NT2/D1 (cell line): Measurements from ENCODE around the gene ATAD2B.

Experiments
- SUZ12 ChIP-seq: IDR thresholded peaks from 2 replicates; pipeline ENCODE4 v1.6.1; 2011; ENCODE audit not compliant: insufficient read length, insufficient read depth; ENCODE audit errors: extremely low read depth
- YY1 ChIP-seq: IDR thresholded peaks from 2 replicates; pipeline ENCODE4 v1.6.1; 2011; ENCODE audit not compliant: insufficient read length, insufficient read depth
- ZNF274 ChIP-seq: IDR thresholded peaks from 2 replicates; pipeline ENCODE4 v1.6.1; 2011; ENCODE audit warnings: mild to moderate bottlenecking, low read depth, low read length

- TF ChIP-seq ZNF274 (no peak), SUZ12 (no peak), YY1 (no peak)
These were observed 65.0 kb downstream of the ATAD2B start for GRCh38 chr2:23861952-23862351.
